Activated CD4-positive, alpha-beta T cell treated with anti-CD3 and anti-CD28 coated beads for 48 hours (primary cell): Measurements from ENCODE around the gene PGS1.

ENCODE experiments used
- DNase-seq: peaks from one replicate; pipeline ENCODE4 v3.0.0-alpha.2; 2020

The PGS1 gene

GRCh38 chr17:78428836-78429617 is 50.6 kb downstream of the PGS1 start:
- no peak for DNase-seq

- DNase-seq: no peak
Observed at GRCh38 chr17:78429618-78429995, 51.2 kb downstream of the PGS1 start.

GRCh38 chr17:78430892-78431691 is 52.6 kb downstream of the PGS1 start:
- no peak for DNase-seq

- DNase-seq: no peak
Observed at GRCh38 chr17:78431692-78431958, 53.2 kb downstream of the PGS1 start.

- no peak for DNase-seq
Observed at GRCh38 chr17:78432226-78433012, 54.0 kb downstream of the PGS1 start.

- DNase-seq: no peak
Observed at GRCh38 chr17:78433013-78433727, 54.7 kb downstream of the PGS1 start.

- no peak for DNase-seq
Observed at GRCh38 chr17:78433780-78434335, 55.4 kb downstream of the PGS1 start.

- no peak for DNase-seq
Observed at GRCh38 chr17:78434455-78435329, 56.2 kb downstream of the PGS1 start.

GRCh38 chr17:78435330-78436005 is 57.0 kb downstream of the PGS1 start:
- no peak for DNase-seq

GRCh38 chr17:78437508-78438169 is 59.2 kb downstream of the PGS1 start:
- no peak for DNase-seq

- no peak for DNase-seq
Observed at GRCh38 chr17:78438271-78438691, 59.8 kb downstream of the PGS1 start.

- DNase-seq: no peak
Observed at GRCh38 chr17:78438694-78439325, 60.4 kb downstream of the PGS1 start.

- no peak for DNase-seq
Observed at GRCh38 chr17:78441271-78441971, 63.0 kb downstream of the PGS1 start.

GRCh38 chr17:78442648-78443218 is 64.3 kb downstream of the PGS1 start:
- DNase-seq: no peak

- no peak for DNase-seq
Observed at GRCh38 chr17:78444392-78444791, 65.9 kb downstream of the PGS1 start.

GRCh38 chr17:78446833-78447232 is 68.4 kb downstream of the PGS1 start:
- no peak for DNase-seq

- peak; percentile 37 for DNase-seq
Observed at GRCh38 chr17:78448356-78448993, 70.0 kb downstream of the PGS1 start.

GRCh38 chr17:78449983-78450595 is 71.6 kb downstream of the PGS1 start:
- DNase-seq: no peak
